Glutamatergic neuron (in vitro differentiated cells): Measurements from ENCODE around the gene GALNT17. TPM values are rescaled to one million over a fixed set of nuclear protein-coding genes. Genes with fewer than 3 reads are reported as not detected.

Experiments used
- DNase-seq: peaks from one replicate; pipeline ENCODE4 v3.0.0; 2022
- H3K27ac Mint-ChIP-seq: one replicate; pipeline ENCODE4 v1.8.0; 2020; ENCODE audit warnings: mild to moderate bottlenecking, mixed read lengths, inconsistent platforms; ENCODE audit not compliant: unreplicated experiment
- H3K27me3 Mint-ChIP-seq: one replicate; pipeline ENCODE4 v1.8.0; 2020; ENCODE audit warnings: mild to moderate bottlenecking, moderate library complexity, mixed read lengths, inconsistent platforms; ENCODE audit not compliant: unreplicated experiment
- H3K36me3 Mint-ChIP-seq: one replicate; pipeline ENCODE4 v1.8.0; 2020; ENCODE audit warnings: mild to moderate bottlenecking, mixed read lengths, inconsistent platforms; ENCODE audit not compliant: unreplicated experiment
- H3K4me1 Mint-ChIP-seq: one replicate; pipeline ENCODE4 v1.8.0; 2020; ENCODE audit warnings: mild to moderate bottlenecking, low read depth, mixed read lengths, inconsistent platforms; ENCODE audit not compliant: unreplicated experiment
- H3K4me3 Mint-ChIP-seq: one replicate; pipeline ENCODE4 v1.8.0; 2020; ENCODE audit warnings: mild to moderate bottlenecking, mixed read lengths, inconsistent platforms; ENCODE audit not compliant: unreplicated experiment
- H3K9me3 Mint-ChIP-seq: one replicate; pipeline ENCODE4 v1.8.0; 2020; ENCODE audit warnings: mild to moderate bottlenecking, moderate library complexity, mixed read lengths, inconsistent platforms; ENCODE audit not compliant: unreplicated experiment
- CTCF ChIP-seq: fragments of 200-600 bp; sonication (generic); IDR thresholded peaks from one replicate; pipeline ENCODE4 v1.5.0; 2021; ENCODE audit not compliant: partially characterized antibody, unreplicated experiment
- total RNA-seq: library from RNA; stranded (reverse); fragmentation: NEBNext Ultra II Directional; extraction: Animal tissue kit (Norgen Biotek cat#: 25700); gene quantifications from one replicate; pipeline ENCODE4 v1.2.1, GENCODE V29; 2021; ENCODE audit not compliant: unreplicated experiment

Gene GALNT17
- total RNA-seq, 1 donor from 2014 or later, result 42.0 TPM

- Mint-ChIP-seq H3K27me3 (no peaks in the 10 kb centered on the region), H3K9me3 (peaks cover 2% of the 10 kb centered on the region), H3K4me1 (no peaks in the 10 kb centered on the region), H3K36me3 (peaks cover 14% of the 10 kb centered on the region), H3K4me3 (no peak overlapping the region), H3K27ac (no peak overlapping the region)
- DNase-seq, result no peak
- TF ChIP-seq CTCF, result no peak
Measured at GRCh38 chr7:71477441-71477840, 345.5 kb downstream of the GALNT17 start.

GRCh38 chr7:71479231-71479630 is 347.3 kb downstream of the GALNT17 start:
- TF ChIP-seq CTCF, result no peak

GRCh38 chr7:71480791-71481190 is 348.8 kb downstream of the GALNT17 start:
- no peak for DNase-seq
- Mint-ChIP-seq H3K9me3 (peaks cover 2% of the 10 kb centered on the region), H3K27ac (no peak overlapping the region), H3K4me1 (no peaks in the 10 kb centered on the region), H3K27me3 (no peaks in the 10 kb centered on the region), H3K36me3 (peaks cover 5% of the 10 kb centered on the region), H3K4me3 (no peak overlapping the region)
- no peak for TF ChIP-seq CTCF

More at GRCh38 chr7:71479231-71479630, 347.3 kb downstream of the GALNT17 start:
- Mint-ChIP-seq H3K4me1 (no peaks in the 10 kb centered on the region), H3K27me3 (no peaks in the 10 kb centered on the region), H3K9me3 (peaks cover 2% of the 10 kb centered on the region), H3K36me3 (peaks cover 14% of the 10 kb centered on the region), H3K27ac (no peak overlapping the region), H3K4me3 (no peak overlapping the region)
- DNase-seq, result no peak

- no peak for TF ChIP-seq CTCF
- Mint-ChIP-seq H3K27ac (no peak overlapping the region), H3K9me3 (peaks cover 4% of the 10 kb centered on the region), H3K4me3 (no peak overlapping the region), H3K4me1 (peaks cover 6% of the 10 kb centered on the region), H3K36me3 (no peaks in the 10 kb centered on the region), H3K27me3 (no peaks in the 10 kb centered on the region)
- DNase-seq, result no peak
Measured at GRCh38 chr7:71482284-71482683, 350.3 kb downstream of the GALNT17 start.

GRCh38 chr7:71484380-71484779 is 352.4 kb downstream of the GALNT17 start:
- no peak for TF ChIP-seq CTCF
- no peak overlapping the region for H3K4me3 Mint-ChIP-seq
- peaks cover 7% of the 10 kb centered on the region for H3K4me1 Mint-ChIP-seq
- no peaks in the 10 kb centered on the region for H3K27me3 Mint-ChIP-seq
- no peak for DNase-seq
- H3K36me3 Mint-ChIP-seq, result no peaks in the 10 kb centered on the region
- H3K9me3 Mint-ChIP-seq, result peaks cover 3% of the 10 kb centered on the region
- H3K27ac Mint-ChIP-seq, result no peak overlapping the region
